ENCODE data around the gene MR1.

Gene MR1

DNA sequence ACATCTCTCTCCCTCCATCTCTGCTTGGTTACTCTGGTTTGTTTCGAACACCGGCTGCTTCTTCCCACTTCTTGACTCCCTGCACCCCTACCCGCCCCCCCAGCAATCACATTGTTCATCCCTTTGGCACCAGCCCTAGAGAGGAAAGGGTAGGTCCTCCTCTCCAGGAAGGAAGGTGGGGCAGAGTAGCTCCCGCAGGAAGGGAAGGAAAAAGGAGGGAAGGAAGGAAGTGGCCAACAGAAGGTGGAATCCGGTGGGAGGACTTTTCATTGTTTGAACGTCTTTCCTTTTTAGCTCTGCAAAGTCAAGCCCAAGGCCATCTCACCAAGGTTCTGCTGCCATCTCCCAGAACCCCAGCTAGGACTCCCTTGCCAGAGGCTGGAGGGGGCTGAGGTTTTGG, 72.7 kb downstream of the MR1 start:
- H3K4me3 ChIP-seq (ENCODE audit: low read depth, low read length) = no peak overlapping the region

DNA sequence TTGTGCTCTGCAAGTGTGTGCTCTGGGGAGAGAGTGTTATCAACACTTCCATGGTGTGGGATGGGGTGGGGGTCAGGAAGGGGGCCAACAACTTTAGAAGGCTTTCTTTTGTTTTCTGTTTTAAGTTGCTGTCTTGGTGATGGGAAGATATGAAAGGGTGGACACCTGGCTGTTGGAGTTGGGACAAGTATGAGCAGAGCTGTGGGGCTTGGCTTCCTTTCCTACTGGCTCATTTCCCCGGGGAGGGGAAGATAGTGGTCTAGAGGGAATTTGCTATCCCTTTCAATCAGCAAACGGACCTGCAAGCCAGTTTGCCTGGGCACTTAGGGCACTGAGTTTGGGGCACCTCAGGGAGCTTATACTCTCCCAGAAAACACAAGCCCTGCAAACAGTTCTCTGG, 73.9 kb downstream of the MR1 start:
- H3K4me3 ChIP-seq (ENCODE audit: low read depth, low read length) = no peak overlapping the region

DNA sequence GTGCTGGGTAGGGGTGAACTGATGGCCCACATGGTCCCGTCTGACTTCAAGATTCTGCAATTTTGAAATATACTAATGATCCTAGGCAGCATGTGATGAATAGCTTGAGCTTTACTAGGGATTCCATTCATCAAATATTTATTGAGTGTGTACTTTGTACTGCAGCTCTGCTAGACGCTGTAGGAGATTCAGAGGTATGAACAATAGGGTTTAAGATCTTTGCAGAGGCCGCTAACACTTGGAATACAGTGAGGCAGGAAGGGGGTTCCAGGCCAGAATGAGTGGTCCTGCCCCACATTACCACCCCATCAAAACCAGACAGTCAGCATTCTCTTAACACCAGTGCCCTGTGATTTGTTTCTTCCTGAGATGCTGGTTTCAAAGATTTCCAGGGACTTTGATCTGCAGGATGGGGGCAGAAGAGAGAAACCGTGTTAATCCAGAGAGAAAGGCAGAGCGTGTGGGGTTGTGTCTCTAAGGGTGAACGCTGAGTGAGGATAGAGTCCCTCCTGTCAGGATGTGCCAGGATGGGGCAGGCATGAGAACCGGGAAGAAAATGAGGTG, 74.6 kb downstream of the MR1 start:
- H3K4me3 ChIP-seq (ENCODE audit: low read depth, low read length) = no peak overlapping the region

DNA sequence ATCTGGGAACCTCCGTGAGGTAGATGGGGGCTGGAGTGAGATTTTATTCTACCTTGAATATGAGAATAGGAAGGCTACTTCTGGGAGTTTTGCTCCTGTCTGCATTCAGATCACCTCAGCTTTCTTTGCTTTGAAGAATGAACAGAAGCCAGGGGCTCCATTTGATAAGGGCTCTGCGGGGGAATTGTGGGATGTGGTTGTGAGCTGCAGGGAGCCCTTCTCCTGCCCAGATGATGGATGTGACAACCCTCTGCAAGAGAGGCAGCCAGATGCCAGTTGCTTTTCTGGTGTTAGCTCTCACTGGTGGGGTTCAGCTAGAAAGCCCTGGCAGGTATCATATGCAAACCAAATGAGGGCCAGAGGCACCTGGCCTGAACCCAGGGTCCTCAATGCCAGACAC, 76.2 kb downstream of the MR1 start:
- no peak overlapping the region for H3K4me3 ChIP-seq (ENCODE audit: low read depth, low read length)

Data from iPS-11a (cell line).